ENCODE results near the gene BRWD1.

GRCh38 chr21:39175154-39175553 is 138.3 kb downstream of the BRWD1 start:
- TF ChIP-seq EP300 (IDR thresholded peaks at IDR 0.05; ENCODE audit: low read depth) = no peak
- TF ChIP-seq POLR2A (IDR thresholded peaks at IDR 0.05) = no peak

All from transverse colon (tissue), 1 donor.